Uterus (tissue), 2 donors: ENCODE measurements around the gene SLC6A6.

ENCODE experiments used
- POLR2A ChIP-seq, 2 donors: fragments of 450-650 bp; IDR thresholded peaks; one replicate each; pipeline ENCODE4 v1.6.1; 2016; ENCODE audit warnings: antibody characterized with exemption in 2 of 2, mild to moderate bottlenecking in 1 of 2, moderate library complexity in 1 of 2
- TF ChIP-seq, protein P1 (sequence below), 4 experiments: fragments of 200-600 bp in 2 of 4; fragments of 450-650 bp in 2 of 4; sonication (generic) in 2 of 4; IDR thresholded peaks; one replicate each; pipeline ENCODE4 v1.5.1; 2016 to 2019; ENCODE audit warnings: antibody characterized with exemption in 4 of 4, mild to moderate bottlenecking in 2 of 4, moderate library complexity in 1 of 4

DNA sequence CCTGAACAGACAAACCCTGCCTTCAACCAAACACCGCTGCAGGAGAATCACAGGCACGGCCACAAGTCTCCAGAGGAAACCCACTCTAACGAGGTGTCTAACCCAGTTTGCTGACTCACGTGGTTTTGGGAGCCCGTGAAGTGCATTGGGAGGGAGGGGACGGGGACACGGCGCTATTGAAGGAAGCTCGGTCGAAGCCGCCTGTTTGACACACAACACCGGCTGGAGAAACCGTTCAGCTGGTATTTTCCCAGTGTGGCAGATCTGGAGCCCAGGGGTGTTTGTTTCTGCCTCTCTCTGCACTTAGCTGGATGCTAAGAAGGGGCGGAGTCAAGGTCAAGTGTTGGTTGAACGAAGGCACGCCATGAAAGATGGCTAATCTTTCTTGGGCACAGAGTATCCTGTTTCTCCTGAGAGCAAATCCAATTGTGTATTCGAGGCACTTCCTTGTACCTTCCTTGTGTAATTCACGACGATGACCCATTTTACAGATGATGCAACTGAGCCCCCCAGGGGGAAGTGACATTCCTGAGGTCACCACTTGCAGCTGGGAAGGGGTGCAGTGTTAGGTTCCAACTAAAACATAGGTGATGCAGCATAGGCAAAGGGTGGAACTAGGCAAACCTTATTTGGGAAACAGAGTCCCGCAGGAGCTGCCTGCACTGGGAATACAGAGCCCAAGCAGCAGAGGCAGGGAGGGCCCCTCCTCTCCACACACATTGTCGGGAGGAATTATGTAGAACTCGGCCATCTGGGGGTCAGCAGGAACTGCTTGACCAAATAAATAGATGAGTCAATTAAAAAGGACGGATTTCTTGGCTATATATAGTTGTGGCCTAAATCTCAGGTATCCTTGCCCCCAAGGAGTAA, 22.5 kb downstream of the SLC6A6 start:
- no peak for TF ChIP-seq POLR2A (IDR thresholded peaks at IDR 0.05)
- TF ChIP-seq, protein P1, sequence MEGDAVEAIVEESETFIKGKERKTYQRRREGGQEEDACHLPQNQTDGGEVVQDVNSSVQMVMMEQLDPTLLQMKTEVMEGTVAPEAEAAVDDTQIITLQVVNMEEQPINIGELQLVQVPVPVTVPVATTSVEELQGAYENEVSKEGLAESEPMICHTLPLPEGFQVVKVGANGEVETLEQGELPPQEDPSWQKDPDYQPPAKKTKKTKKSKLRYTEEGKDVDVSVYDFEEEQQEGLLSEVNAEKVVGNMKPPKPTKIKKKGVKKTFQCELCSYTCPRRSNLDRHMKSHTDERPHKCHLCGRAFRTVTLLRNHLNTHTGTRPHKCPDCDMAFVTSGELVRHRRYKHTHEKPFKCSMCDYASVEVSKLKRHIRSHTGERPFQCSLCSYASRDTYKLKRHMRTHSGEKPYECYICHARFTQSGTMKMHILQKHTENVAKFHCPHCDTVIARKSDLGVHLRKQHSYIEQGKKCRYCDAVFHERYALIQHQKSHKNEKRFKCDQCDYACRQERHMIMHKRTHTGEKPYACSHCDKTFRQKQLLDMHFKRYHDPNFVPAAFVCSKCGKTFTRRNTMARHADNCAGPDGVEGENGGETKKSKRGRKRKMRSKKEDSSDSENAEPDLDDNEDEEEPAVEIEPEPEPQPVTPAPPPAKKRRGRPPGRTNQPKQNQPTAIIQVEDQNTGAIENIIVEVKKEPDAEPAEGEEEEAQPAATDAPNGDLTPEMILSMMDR (IDR thresholded peaks at IDR 0.05) = no peak
